ENCODE data around the gene HOXD3. TPM values are rescaled to one million over a fixed set of nuclear protein-coding genes. Genes with fewer than 3 reads are reported as not detected.

Gene HOXD3
- total and polyA plus RNA-seq, 5 donors from 2014 or later: not detected

GRCh38 chr2:176124110-176124946 is 32.8 kb upstream of the HOXD3 start:
- H3K27ac ChIP-seq (ENCODE audit: insufficient read depth, low read length, poor library complexity, severe bottlenecking): no peak overlapping the region
- no peaks in the 10 kb centered on the region for H3K36me3 ChIP-seq (ENCODE audit: control insufficient read depth, insufficient read depth, low read length)
- no peak overlapping the region for H3K4me3 ChIP-seq (ENCODE audit: low read depth, low read length)
- Mint-ChIP-seq H3K4me1 (peaks cover 6 to 26% (median 19%) of the 10 kb centered on the region in 4 donors), H3K36me3 (no peaks in the 10 kb centered on the region), H3K27ac (peak overlapping the region in 1 of 3 donors; percentile 39), H3K4me3 (peak overlapping the region in 3 of 4 donors; percentile 17 to 61 (median 53)), H3K27me3 (peaks cover 81% of the 10 kb centered on the region), H3K9me3 (peaks cover 0 to 14% (median 0%) of the 10 kb centered on the region in 7 donors)
- DNase-seq: no peak
- peaks cover 0 to 4% of the 10 kb centered on the region in 2 experiments for H3K9me3 ChIP-seq (ENCODE audit: control insufficient read depth in 2 of 2, low read length in 2 of 2)
- H3K27me3 ChIP-seq (ENCODE audit: control insufficient read depth, insufficient read depth, low read length): peaks cover 59% of the 10 kb centered on the region
- peaks cover 19% of the 10 kb centered on the region for H3K4me1 ChIP-seq (ENCODE audit: control insufficient read depth, insufficient read depth, low read length, poor library complexity, severe bottlenecking)
- no peak for ATAC-seq (ENCODE audit: low read depth in 2 of 2)

- H3K27ac Mint-ChIP-seq: no peak overlapping the region
- H3K9me3 ChIP-seq (ENCODE audit: control insufficient read depth in 2 of 2, low read length in 2 of 2): peaks cover 0 to under 1% of the 10 kb centered on the region in 2 experiments
- H3K27me3 ChIP-seq (ENCODE audit: control insufficient read depth, insufficient read depth, low read length): peaks cover 51% of the 10 kb centered on the region
- peaks cover 74% of the 10 kb centered on the region for H3K27me3 Mint-ChIP-seq
- H3K36me3 ChIP-seq (ENCODE audit: control insufficient read depth, insufficient read depth, low read length): no peaks in the 10 kb centered on the region
- H3K9me3 Mint-ChIP-seq: peaks cover 0 to 14% (median 0%) of the 10 kb centered on the region in 7 donors
- H3K4me1 Mint-ChIP-seq: peaks cover 6 to 28% (median 19%) of the 10 kb centered on the region in 4 donors
- no peak overlapping the region for H3K4me3 ChIP-seq (ENCODE audit: low read depth, low read length)
- no peak for ATAC-seq (ENCODE audit: low read depth in 2 of 2)
- no peaks in the 10 kb centered on the region for H3K36me3 Mint-ChIP-seq
- H3K4me1 ChIP-seq (ENCODE audit: control insufficient read depth, insufficient read depth, low read length, poor library complexity, severe bottlenecking): peaks cover 26% of the 10 kb centered on the region
- DNase-seq: no peak
- H3K4me3 Mint-ChIP-seq: no peak overlapping the region
- H3K27ac ChIP-seq (ENCODE audit: insufficient read depth, low read length, poor library complexity, severe bottlenecking): no peak overlapping the region
Observed at GRCh38 chr2:176124947-176125771, 31.9 kb upstream of the HOXD3 start.

GRCh38 chr2:176125772-176126054 is 31.4 kb upstream of the HOXD3 start:
- H3K27me3 Mint-ChIP-seq: peaks cover 70% of the 10 kb centered on the region
- Histone ChIP-seq H3K36me3 (ENCODE audit: control insufficient read depth, insufficient read depth, low read length) (no peaks in the 10 kb centered on the region), H3K9me3 (ENCODE audit: control insufficient read depth in 2 of 2, low read length in 2 of 2) (no peaks in the 10 kb centered on the region), H3K27me3 (ENCODE audit: control insufficient read depth, insufficient read depth, low read length) (peaks cover 46% of the 10 kb centered on the region), H3K4me1 (ENCODE audit: control insufficient read depth, insufficient read depth, low read length, poor library complexity, severe bottlenecking) (peaks cover 31% of the 10 kb centered on the region), H3K27ac (ENCODE audit: insufficient read depth, low read length, poor library complexity, severe bottlenecking) (no peak overlapping the region), H3K4me3 (ENCODE audit: low read depth, low read length) (no peak overlapping the region)
- no peaks in the 10 kb centered on the region for H3K36me3 Mint-ChIP-seq
- no peak for DNase-seq
- H3K4me1 Mint-ChIP-seq: peaks cover 6 to 30% (median 20%) of the 10 kb centered on the region in 4 donors
- H3K4me3 Mint-ChIP-seq: no peak overlapping the region
- H3K27ac Mint-ChIP-seq: no peak overlapping the region
- H3K9me3 Mint-ChIP-seq: peaks cover 0 to 14% (median 0%) of the 10 kb centered on the region in 7 donors
- ATAC-seq (ENCODE audit: low read depth in 2 of 2): no peak

- Mint-ChIP-seq H3K4me1 (peaks cover 7 to 43% (median 26%) of the 10 kb centered on the region in 4 donors), H3K36me3 (no peaks in the 10 kb centered on the region), H3K27me3 (peaks cover 77% of the 10 kb centered on the region), H3K27ac (no peak overlapping the region), H3K9me3 (peaks cover 0 to 16% (median 0%) of the 10 kb centered on the region in 7 donors), H3K4me3 (peak overlapping the region in 3 of 4 donors; percentile 4 to 81 (median 35))
- DNase-seq: peak; percentile 52 to 67 (median 62)
- peaks cover 0 to 2% of the 10 kb centered on the region in 2 experiments for H3K9me3 ChIP-seq (ENCODE audit: control insufficient read depth in 2 of 2, low read length in 2 of 2)
- H3K36me3 ChIP-seq (ENCODE audit: control insufficient read depth, insufficient read depth, low read length): no peaks in the 10 kb centered on the region
- no peak overlapping the region for H3K4me3 ChIP-seq (ENCODE audit: low read depth, low read length)
- H3K4me1 ChIP-seq (ENCODE audit: control insufficient read depth, insufficient read depth, low read length, poor library complexity, severe bottlenecking): peaks cover 40% of the 10 kb centered on the region
- no peak for ATAC-seq (ENCODE audit: low read depth in 2 of 2)
- H3K27ac ChIP-seq (ENCODE audit: insufficient read depth, low read length, poor library complexity, severe bottlenecking): no peak overlapping the region
- peaks cover 54% of the 10 kb centered on the region for H3K27me3 ChIP-seq (ENCODE audit: control insufficient read depth, insufficient read depth, low read length)
Observed at GRCh38 chr2:176126929-176127773, 30.0 kb upstream of the HOXD3 start.

- ATAC-seq (ENCODE audit: low read depth in 2 of 2) (no peak), DNase-seq (no peak)
- Mint-ChIP-seq H3K27me3 (peaks cover 83% of the 10 kb centered on the region), H3K27ac (no peak overlapping the region), H3K9me3 (peaks cover 0 to 20% (median 0%) of the 10 kb centered on the region in 7 donors), H3K36me3 (no peaks in the 10 kb centered on the region), H3K4me1 (peaks cover 11 to 45% (median 28%) of the 10 kb centered on the region in 4 donors), H3K4me3 (peak overlapping the region in 2 of 4 donors; percentile 74 to 85)
- Histone ChIP-seq H3K27ac (ENCODE audit: insufficient read depth, low read length, poor library complexity, severe bottlenecking) (no peak overlapping the region), H3K9me3 (ENCODE audit: control insufficient read depth in 2 of 2, low read length in 2 of 2) (peaks cover under 1 to 2% of the 10 kb centered on the region in 2 experiments), H3K4me1 (ENCODE audit: control insufficient read depth, insufficient read depth, low read length, poor library complexity, severe bottlenecking) (peaks cover 40% of the 10 kb centered on the region), H3K4me3 (ENCODE audit: low read depth, low read length) (no peak overlapping the region), H3K36me3 (ENCODE audit: control insufficient read depth, insufficient read depth, low read length) (no peaks in the 10 kb centered on the region), H3K27me3 (ENCODE audit: control insufficient read depth, insufficient read depth, low read length) (peaks cover 55% of the 10 kb centered on the region)
Observed at GRCh38 chr2:176127774-176128072, 29.4 kb upstream of the HOXD3 start.

GRCh38 chr2:176128172-176128981 is 28.7 kb upstream of the HOXD3 start:
- Histone ChIP-seq H3K4me1 (ENCODE audit: control insufficient read depth, insufficient read depth, low read length, poor library complexity, severe bottlenecking) (peaks cover 39% of the 10 kb centered on the region), H3K36me3 (ENCODE audit: control insufficient read depth, insufficient read depth, low read length) (no peaks in the 10 kb centered on the region), H3K27me3 (ENCODE audit: control insufficient read depth, insufficient read depth, low read length) (peaks cover 57% of the 10 kb centered on the region), H3K4me3 (ENCODE audit: low read depth, low read length) (no peak overlapping the region), H3K27ac (ENCODE audit: insufficient read depth, low read length, poor library complexity, severe bottlenecking) (no peak overlapping the region), H3K9me3 (ENCODE audit: control insufficient read depth in 2 of 2, low read length in 2 of 2) (peaks cover 4 to 7% of the 10 kb centered on the region in 2 experiments)
- H3K4me1 Mint-ChIP-seq: peaks cover 11 to 48% (median 28%) of the 10 kb centered on the region in 4 donors
- peak overlapping the region in 3 of 4 donors; percentile 72 to 85 (median 74) for H3K4me3 Mint-ChIP-seq
- no peaks in the 10 kb centered on the region for H3K36me3 Mint-ChIP-seq
- peak overlapping the region in 2 of 3 donors; percentile 32 to 73 for H3K27ac Mint-ChIP-seq
- peaks cover 88% of the 10 kb centered on the region for H3K27me3 Mint-ChIP-seq
- ATAC-seq (ENCODE audit: low read depth in 2 of 2): no peak
- peaks cover 0 to 20% (median 2%) of the 10 kb centered on the region in 7 donors for H3K9me3 Mint-ChIP-seq
- DNase-seq: no peak
